Mesenteric fat pad (tissue), 1 donor: Measurements from ENCODE around the gene EXD3. TPM values are rescaled to one million over a fixed set of nuclear protein-coding genes. Genes with fewer than 3 reads are reported as not detected.
"Not testable (repeated sequence)": the region's sequence is repeated elsewhere in the genome, so short reads cannot be mapped to it uniquely, and the experiment has no call there.

ENCODE experiments used
- DNase-seq: peaks from one replicate; pipeline ENCODE4 v3.0.0-alpha.2; 2020; ENCODE audit warnings: low spot score
- long read RNA-seq: library from polyadenylated mRNA; unstranded; transcript quantifications from one replicate; pipeline ENCODE4 v2.0.0, GENCODE V29; 2020
- total RNA-seq: library from RNA; stranded (reverse); fragmentation: NEBNext Ultra II Directional; extraction: Animal tissue kit (Norgen Biotek cat#: 25700); gene quantifications from one replicate; pipeline ENCODE4 v1.2.1, GENCODE V29; 2021
- donor health status: DM: yes; HTN: yes; CAD: no.

The EXD3 gene, protein sequence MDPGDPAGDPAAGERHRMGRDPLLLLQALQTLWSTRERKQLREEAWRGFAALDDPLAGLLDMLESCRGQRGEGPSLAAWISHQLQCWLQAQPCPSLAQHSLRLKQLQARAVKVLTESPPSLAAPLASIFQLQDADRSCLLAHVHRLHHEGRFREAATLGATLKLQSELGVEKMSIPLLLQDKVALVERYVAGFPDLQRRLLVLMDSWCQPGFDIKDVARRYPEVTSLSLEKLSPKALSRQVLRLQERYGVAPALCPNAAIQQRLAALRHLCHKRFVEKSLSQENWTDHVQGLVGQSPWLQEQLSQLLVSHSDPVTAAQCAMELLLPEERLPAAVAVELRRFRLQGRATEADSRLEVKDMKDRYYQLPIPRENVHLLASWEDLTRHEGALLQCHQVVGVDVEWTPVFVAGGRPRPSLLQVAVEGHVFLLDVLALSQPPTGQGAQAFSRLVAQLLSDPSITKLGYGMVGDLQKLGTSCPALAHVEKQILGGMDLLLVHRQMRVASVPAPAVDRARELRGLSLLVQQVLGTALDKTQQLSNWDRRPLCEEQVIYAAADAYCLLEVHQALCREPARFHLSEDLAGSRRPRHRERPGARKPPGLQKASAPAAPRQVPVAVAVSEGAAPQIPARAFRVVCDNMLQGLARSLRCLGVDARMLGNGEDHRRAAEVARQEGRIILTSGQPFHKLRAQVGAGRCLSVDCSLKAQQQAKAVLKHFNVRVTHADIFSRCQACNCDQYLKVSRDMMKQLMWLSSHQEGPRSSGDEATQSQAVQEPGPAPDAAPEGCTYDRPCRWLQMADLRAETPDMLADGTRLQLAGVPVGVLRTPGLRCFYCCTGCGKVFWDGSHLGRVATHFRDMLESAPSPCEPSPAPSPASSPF
- 14.9 TPM for total RNA-seq
- long read RNA-seq, transcript EXD3-203 (3 exons, 1,585 nt), result major isoform, 10 of 47 reads
- long read RNA-seq, partial matches to known transcripts, result 16 of 47 reads
- long read RNA-seq, other reads (novel, unspliced or antisense), result 18 of 47 reads

DNA sequence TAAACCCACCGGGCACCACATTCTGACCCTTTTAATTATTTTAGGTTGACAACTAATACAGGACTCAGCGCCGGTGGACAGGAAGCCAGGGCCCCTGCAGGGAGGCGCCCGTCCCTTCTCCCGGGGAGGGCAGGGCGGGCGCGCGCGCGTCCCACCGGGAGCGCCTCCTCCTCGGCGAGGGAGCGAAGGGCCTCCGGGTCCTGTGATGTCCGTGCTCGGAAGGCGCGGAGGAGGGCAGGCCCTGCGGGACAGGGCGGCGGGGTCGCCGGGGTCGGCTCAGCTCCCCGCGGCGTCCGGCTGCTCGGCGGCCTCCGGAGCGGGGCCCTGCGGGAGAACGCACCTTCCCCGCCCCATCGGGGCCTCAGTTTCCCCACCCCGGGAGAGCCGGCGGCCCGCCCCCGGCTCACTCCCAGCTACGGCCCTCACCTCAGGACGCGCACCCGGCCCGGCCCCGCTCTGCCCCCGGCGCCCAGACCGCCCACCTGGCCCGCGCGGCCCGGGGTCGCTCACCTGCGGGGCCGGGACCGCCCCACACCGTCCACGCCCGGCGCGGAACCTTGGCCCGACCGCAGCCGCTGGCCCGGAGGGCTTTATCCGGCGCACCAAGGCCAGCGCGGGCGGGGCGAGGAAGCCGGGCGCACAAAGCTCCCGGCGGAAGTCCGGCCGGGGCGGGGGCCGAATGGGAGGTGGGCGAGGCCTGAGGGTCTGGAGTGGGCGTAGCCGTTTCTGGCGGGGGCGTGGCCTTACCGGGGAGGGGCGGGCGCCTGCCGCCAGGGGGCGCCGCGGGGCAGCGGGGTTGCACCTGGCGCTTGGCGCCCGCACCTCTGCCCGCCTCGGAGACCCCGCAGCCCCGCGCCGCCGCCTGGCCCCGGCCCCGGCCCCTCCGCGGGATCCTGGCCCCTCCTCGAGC is at the start of gene EXD3, which contains the start of gene NOXA1:
TSS of gene EXD3 (minus strand) at position 559 of the 910 bp plus-strand sequence. CDS start 27,805 bp downstream, outside the sequence.
TSS of gene NOXA1 (plus strand) at position 790 of the 910 bp plus-strand sequence. CDS start 137 bp downstream, outside the sequence.
- peak; percentile 98 for DNase-seq

DNA sequence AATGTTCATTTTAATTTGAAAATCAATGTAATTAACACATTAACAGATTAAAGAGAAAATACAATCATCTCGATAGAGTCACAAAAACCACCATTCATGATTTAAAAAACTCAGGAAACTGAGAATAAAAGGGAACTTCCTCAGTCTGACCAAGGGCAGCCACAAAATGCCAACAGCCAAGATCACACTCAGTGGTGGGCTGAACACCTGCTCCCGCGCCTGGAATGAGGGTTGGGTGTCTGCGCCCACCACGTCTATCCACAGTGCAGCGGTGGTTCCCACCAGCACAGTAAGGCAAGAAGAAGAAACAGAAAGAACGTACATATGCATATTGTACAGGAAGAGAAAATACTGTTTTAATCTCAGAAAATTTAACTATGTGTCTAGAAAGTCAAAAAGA is 47.8 kb upstream of the EXD3 start:
- no peak for DNase-seq

GRCh38 chr9:137467896-137468295 is 44.9 kb upstream of the EXD3 start:
- DNase-seq, result no peak

DNA sequence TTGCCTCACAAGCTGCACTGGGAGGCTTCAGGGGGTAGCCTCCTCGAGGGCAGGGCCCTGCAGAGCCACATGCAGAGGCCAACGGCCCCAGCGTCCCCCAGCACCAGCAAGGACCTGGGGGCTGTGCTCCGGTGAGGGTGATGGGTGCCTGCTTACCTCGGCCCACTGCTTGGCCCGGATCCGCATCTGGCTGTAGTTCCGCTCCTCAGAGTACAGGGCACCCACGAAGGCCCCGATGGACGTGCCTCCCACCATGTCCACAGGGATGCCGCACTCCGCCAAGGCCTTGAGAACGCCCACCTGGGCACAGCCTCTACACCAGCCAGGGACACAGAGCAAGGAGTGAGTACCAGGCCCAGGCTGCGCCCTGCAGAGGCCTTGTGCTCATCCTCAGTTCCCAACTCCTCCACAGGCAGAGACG is 44.2 kb upstream of the EXD3 start:
- DNase-seq, result no peak

GRCh38 chr9:137466389-137467085 is 43.6 kb upstream of the EXD3 start:
- not testable (repeated sequence) for DNase-seq

DNA sequence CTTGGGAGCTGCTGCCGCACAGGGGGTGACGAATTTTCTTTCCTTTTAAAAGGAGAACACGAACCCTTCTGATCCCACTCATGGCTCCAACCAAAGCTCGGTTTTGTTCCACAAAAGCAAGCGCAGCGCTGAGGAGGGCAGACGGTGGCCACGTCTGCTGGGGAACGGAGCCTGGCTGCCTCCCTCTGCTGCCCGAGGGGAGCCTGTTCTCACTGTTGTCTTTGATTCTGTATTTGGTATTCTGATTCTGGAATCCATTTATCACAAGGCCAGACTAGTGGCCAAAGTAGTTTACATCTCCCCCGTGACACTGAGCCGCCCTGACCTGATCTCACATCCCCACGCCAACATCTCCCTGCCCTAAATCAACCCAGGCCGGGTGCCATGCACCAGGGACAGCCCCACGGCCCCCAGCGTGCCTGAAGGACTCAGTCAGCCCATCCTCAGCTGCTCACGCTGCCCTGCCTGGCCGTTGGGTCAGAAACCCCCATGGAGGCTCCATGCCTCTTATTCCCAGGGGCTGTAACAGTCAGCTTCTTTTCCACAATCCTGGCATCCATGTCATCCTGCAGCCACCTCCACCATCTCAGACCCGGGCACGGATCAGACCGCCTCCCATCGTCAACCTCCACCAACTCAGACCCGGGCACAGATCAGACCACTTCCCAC is 42.9 kb upstream of the EXD3 start:
- DNase-seq, result no peak

DNA sequence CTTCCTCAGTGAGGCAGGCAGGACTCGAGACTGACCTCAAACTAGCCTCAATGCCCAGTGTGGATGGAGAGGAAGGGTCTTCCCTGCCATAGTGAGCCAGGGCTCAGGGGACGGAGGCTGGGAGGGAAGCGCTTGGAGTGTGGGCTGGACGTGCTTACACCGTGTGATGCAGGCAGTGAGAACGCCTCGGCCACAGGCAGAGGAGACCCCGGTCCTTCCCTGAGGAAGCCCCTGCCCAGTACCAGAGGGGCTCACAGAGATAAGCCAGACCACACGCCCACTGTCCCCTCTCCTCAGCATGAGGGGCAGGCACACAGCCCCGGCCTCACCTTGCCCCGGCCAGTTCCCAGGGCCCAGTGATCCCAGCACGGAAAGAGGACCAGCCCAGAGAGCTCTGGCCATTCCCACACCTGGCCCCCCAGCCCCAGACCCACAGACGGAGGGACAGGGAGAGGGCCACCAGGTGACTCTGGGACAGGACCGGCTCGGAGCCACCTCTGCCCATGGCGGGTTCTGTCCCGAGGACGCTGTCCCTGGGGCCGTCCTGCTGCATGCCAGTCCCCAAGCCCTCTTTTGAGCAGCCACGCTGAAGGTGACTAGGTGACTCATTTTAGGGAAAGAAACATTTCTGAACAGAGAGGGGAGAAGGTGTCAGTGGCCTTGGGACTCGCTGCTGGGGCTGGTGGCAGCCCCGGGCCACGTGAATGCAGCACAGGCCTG is 42.2 kb upstream of the EXD3 start:
- DNase-seq, result no peak

DNA sequence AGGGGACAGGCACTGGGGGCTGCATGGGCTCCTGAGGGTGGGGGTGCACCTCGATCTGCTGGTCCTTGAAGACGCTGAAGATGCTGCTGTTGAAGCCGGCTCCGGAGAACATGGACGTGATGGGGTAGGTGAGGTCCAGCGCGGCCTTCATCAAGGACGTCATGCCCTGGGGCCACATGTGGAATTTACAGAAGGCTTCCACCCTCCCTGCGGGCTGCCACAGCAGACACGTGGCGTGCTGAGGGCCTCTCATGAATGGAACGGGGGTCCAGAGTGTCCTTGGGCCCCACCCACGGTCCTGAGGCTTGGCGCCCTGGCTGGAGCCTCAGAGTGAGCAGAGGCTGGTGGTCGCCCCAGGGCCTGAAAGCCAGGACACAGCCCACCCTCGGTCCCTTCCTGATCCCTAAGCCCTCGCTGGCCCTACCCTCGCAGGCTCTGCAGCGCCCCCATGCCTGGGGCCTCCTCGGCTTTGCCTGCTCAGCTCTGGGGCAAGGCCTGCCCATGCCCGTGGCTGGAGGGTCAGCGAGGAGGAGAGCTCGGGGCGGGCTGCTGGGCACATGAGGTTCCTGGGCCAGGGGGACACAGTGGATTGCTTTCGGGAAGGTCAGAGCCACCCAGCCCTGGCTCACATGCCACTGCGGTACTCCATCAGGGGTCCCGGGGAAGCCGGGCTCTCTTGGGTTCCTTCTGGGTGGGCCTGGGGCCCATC is 41.5 kb upstream of the EXD3 start:
- no peak for DNase-seq

DNA sequence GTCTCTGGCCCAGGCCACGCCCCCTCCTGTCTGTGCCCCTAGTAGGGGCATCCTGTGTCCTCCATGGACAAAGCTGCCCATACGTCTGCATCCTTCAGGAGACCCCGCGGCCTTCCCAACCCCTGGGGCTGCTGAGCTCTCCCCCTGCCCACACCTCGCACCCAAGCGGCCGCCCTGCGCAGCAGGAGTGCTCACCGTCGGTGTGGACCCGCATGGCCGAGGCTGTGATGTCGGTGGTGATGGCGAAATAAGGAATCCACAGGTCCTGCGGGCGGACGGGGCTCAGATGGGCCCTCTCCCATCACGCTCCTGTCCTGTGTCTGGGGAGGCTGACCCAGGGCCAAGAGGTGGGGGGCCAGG is 40.9 kb upstream of the EXD3 start:
- DNase-seq, result no peak

- no peak for DNase-seq
These were observed 40.3 kb upstream of the EXD3 start for GRCh38 chr9:137462986-137463930.

- no peak for DNase-seq
These were observed 39.5 kb upstream of the EXD3 start for GRCh38 chr9:137462396-137462985.

GRCh38 chr9:137461663-137462395 is 38.9 kb upstream of the EXD3 start:
- DNase-seq, result no peak

GRCh38 chr9:137461316-137461662 is 38.3 kb upstream of the EXD3 start:
- no peak for DNase-seq

- DNase-seq, result no peak
These were observed 37.7 kb upstream of the EXD3 start for GRCh38 chr9:137460363-137461315.
